Endodermal cell (in vitro differentiated cells): Measurements from ENCODE around the gene BICD1. TPM values are rescaled to one million over a fixed set of nuclear protein-coding genes. Genes with fewer than 3 reads are reported as not detected.

ENCODE experiments used
- DNase-seq: peaks from one replicate; pipeline ENCODE4 v3.0.0-alpha.2; 2017
- H3K27ac ChIP-seq: 2 replicates; pipeline ENCODE4 v1.5.1; 2013; ENCODE audit warnings: mild to moderate bottlenecking, low read depth, low read length, moderate library complexity
- H3K27me3 ChIP-seq: 2 replicates; pipeline ENCODE4 v1.6.1; 2013; ENCODE audit warnings: mild to moderate bottlenecking, low read length, moderate library complexity; ENCODE audit not compliant: insufficient read depth, control insufficient read depth, poor library complexity, severe bottlenecking
- H3K36me3 ChIP-seq: 2 replicates; pipeline ENCODE4 v1.7.0; 2013; ENCODE audit warnings: mild to moderate bottlenecking, low read length, moderate library complexity; ENCODE audit not compliant: control insufficient read depth, insufficient read depth
- H3K4me1 ChIP-seq: one replicate; pipeline ENCODE4 v1.7.0; 2013; ENCODE audit warnings: low read length; ENCODE audit not compliant: control insufficient read depth, insufficient read depth
- H3K4me3 ChIP-seq: 2 replicates; pipeline ENCODE4 v1.5.1; 2013; ENCODE audit warnings: mild to moderate bottlenecking, low read length, moderate library complexity
- H3K9ac ChIP-seq: 2 replicates; pipeline ENCODE4 v1.6.1; 2013; ENCODE audit warnings: mild to moderate bottlenecking, low read length, moderate library complexity; ENCODE audit not compliant: poor library complexity, severe bottlenecking; ENCODE audit errors: extremely low read depth
- H3K9me3 ChIP-seq: 2 replicates; pipeline ENCODE4 v1.6.1; 2013; ENCODE audit warnings: mild to moderate bottlenecking, low read length, moderate library complexity; ENCODE audit not compliant: control insufficient read depth
- H3K27ac Mint-ChIP-seq: 2 replicates; pipeline ENCODE4 v1.8.0; 2020; ENCODE audit warnings: mixed read lengths
- H3K27me3 Mint-ChIP-seq: 2 replicates; pipeline ENCODE4 v1.8.0; 2021; ENCODE audit warnings: mild to moderate bottlenecking, mixed read lengths; ENCODE audit not compliant: insufficient read depth
- H3K36me3 Mint-ChIP-seq: 2 replicates; pipeline ENCODE4 v1.8.0; 2020; ENCODE audit warnings: low read depth, mixed read lengths
- H3K4me1 Mint-ChIP-seq: 2 replicates; pipeline ENCODE4 v1.8.0; 2020; ENCODE audit warnings: mixed read lengths
- H3K4me3 Mint-ChIP-seq: 2 replicates; pipeline ENCODE4 v1.8.0; 2020; ENCODE audit warnings: mild to moderate bottlenecking, moderate library complexity, mixed read lengths
- H3K9me3 Mint-ChIP-seq: 2 replicates; pipeline ENCODE4 v1.8.0; 2020; ENCODE audit warnings: mild to moderate bottlenecking, mixed read lengths
- CTCF ChIP-seq: fragments of 200-600 bp; sonication (generic); conservative IDR thresholded peaks from 2 replicates; pipeline ENCODE4 v1.5.0; 2021; ENCODE audit warnings: antibody characterized with exemption, mild to moderate bottlenecking
- WGBS, 2 experiments: methylation state at CpG; one replicate each; pipeline versions ENCODE4 v1.1.5 to v1.1.7; 2013; ENCODE audit warnings: missing lambda C conversion rate in 2 of 2, mixed read lengths in 1 of 2; ENCODE audit not compliant: insufficient coverage in 1 of 2, insufficient read length in 1 of 2; 5-methylcytosine and 5-hydroxymethylcytosine counted together
- total RNA-seq, 2 donors: library from RNA; stranded (reverse); fragmentation: NEBNext Ultra II Directional in 1 of 2; extraction: Animal tissue kit (Norgen Biotek cat#: 25700) in 1 of 2; gene quantifications; 2 replicates in 1 of 2; 3 replicates in 1 of 2; pipeline ENCODE4 v1.2.1, GENCODE V29; 2021

The BICD1 gene
- total RNA-seq, 2 donors from 2014 or later, result 56.0 to 101 TPM

DNA sequence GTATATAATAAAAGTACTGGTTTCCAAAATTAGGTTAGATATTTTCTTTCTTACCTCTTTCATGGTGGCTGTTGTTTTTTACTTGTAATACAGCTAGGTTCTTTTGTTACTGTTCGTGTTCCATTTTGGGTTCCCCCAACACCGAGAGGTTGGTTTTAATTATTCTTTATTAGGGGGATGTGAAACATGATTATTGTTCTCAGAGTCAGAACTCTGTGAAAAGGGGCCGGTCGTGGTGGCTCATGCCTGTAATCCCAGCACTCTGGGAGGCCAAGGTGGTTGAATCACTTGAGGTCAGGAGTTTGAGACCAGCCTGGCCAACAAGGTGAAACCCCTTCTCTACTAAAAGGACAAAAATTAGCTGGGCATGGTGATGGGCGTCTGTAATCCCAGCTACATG, 108.1 kb downstream of the BICD1 start:
- peaks cover 31% of the 10 kb centered on the region for H3K36me3 Mint-ChIP-seq
- H3K27me3 ChIP-seq, result no peaks in the 10 kb centered on the region
- WGBS, 2 experiments, result 87 to 91% methylated on average over 3 to 5 of the region's 5 CpGs
- no peaks in the 10 kb centered on the region for H3K27me3 Mint-ChIP-seq
- H3K9me3 Mint-ChIP-seq, result peaks cover 2% of the 10 kb centered on the region
- H3K4me3 ChIP-seq, result no peak overlapping the region
- H3K4me1 ChIP-seq, result no peaks in the 10 kb centered on the region
- peaks cover 14% of the 10 kb centered on the region for H3K4me1 Mint-ChIP-seq
- H3K4me3 Mint-ChIP-seq, result no peak overlapping the region
- TF ChIP-seq CTCF, result no peak
- DNase-seq, result no peak
- peaks cover 28% of the 10 kb centered on the region for H3K36me3 ChIP-seq
- no peak overlapping the region for H3K27ac ChIP-seq
- H3K9ac ChIP-seq, result no peak overlapping the region
- peaks cover 8% of the 10 kb centered on the region for H3K9me3 ChIP-seq
- H3K27ac Mint-ChIP-seq, result no peak overlapping the region

DNA sequence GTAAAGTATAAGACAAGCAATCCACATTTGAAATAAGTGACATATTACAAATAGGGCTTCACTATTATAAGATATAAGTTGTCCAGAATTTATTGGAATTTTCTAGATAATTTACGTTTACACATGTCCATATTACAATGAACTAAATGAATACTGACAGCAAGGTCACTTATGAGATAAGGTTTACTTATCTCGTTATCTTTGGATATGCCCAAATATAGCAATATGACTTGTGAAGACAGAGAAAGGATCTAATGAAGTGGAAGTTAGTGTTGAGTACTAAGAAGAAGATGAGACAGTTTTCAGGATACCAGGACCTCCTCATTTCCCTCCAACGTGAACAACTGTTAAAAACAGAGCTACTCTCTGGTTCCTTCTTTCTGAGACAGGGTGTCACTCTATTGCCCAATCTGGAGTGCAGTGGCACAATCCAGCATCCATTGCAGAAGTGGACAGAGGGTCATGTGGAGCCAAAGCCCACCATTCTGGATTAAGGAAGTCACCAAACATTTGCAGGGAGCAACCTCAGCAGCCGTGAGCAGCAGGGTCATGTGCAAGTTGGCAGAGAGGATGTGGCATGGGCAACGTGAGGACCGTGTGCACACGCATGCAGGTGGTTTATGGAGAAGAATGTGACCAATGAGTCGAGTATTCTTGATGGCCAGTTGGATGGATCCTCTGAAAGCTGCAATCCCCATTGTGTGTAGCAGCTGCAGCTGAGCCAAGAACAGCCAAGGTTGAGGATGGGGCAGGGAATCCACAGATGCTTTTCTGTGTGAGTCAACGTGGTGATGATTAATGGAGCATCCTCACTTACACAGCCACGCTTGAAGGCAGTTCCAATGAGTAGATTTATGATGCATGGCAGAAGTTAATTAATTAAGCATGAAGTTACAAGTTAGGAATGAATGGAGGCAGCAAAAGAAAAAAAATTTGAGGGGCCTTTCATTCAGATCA, 111.0 kb downstream of the BICD1 start:
- 90 to 92% methylated on average over 8 to 10 of the region's 10 CpGs for WGBS, 2 experiments
- peaks cover 2% of the 10 kb centered on the region for H3K4me1 Mint-ChIP-seq
- H3K27ac Mint-ChIP-seq, result no peak overlapping the region
- H3K4me3 Mint-ChIP-seq, result no peak overlapping the region
- Histone ChIP-seq H3K27ac (peak overlapping the region; percentile 37), H3K36me3 (peaks cover 28% of the 10 kb centered on the region), H3K4me1 (no peaks in the 10 kb centered on the region), H3K27me3 (no peaks in the 10 kb centered on the region), H3K9ac (no peak overlapping the region), H3K4me3 (no peak overlapping the region), H3K9me3 (peaks cover 8% of the 10 kb centered on the region)
- no peaks in the 10 kb centered on the region for H3K27me3 Mint-ChIP-seq
- TF ChIP-seq CTCF, result no peak
- peaks cover 6% of the 10 kb centered on the region for H3K9me3 Mint-ChIP-seq
- peaks cover 34% of the 10 kb centered on the region for H3K36me3 Mint-ChIP-seq
- DNase-seq, result no peak

GRCh38 chr12:32223941-32224340, 117.3 kb downstream of the BICD1 start:
- no peak overlapping the region for H3K27ac ChIP-seq
- peaks cover 6% of the 10 kb centered on the region for H3K9me3 Mint-ChIP-seq
- no peak overlapping the region for H3K27ac Mint-ChIP-seq
- no peak for TF ChIP-seq CTCF
- no peak overlapping the region for H3K4me3 ChIP-seq
- peaks cover 7% of the 10 kb centered on the region for H3K9me3 ChIP-seq
- no peaks in the 10 kb centered on the region for H3K27me3 ChIP-seq
- no peak for DNase-seq
- 100% methylated on average over 1 of the region's 1 CpG for WGBS, 2 experiments
- no peak overlapping the region for H3K9ac ChIP-seq
- H3K4me3 Mint-ChIP-seq, result no peak overlapping the region
- no peaks in the 10 kb centered on the region for H3K27me3 Mint-ChIP-seq
- no peaks in the 10 kb centered on the region for H3K4me1 ChIP-seq
- peaks cover 10% of the 10 kb centered on the region for H3K36me3 ChIP-seq
- no peaks in the 10 kb centered on the region for H3K4me1 Mint-ChIP-seq
- peaks cover 40% of the 10 kb centered on the region for H3K36me3 Mint-ChIP-seq
